Epithelial cell of proximal tubule (primary cell): ENCODE results near the gene MYOM3. TPM values are rescaled to one million over a fixed set of nuclear protein-coding genes. Genes with fewer than 3 reads are reported as not detected.

Experiments used
- DNase-seq: peaks from one replicate; pipeline ENCODE4 v3.0.0-alpha.2; 2011; ENCODE audit warnings: low read depth
- H3K4me3 ChIP-seq: 2 replicates; pipeline ENCODE4 v1.5.1; 2011; ENCODE audit warnings: low read depth, mild to moderate bottlenecking, low read length
- total RNA-seq: library from RNA; depleted of rRNA; stranded (reverse); fragments of >200 nt; gene quantifications from 2 replicates; pipeline ENCODE4 v1.2.3, GENCODE V29; 2015
- TF ChIP-seq, protein P1 (sequence below): conservative IDR thresholded peaks from 2 replicates; pipeline ENCODE4 v1.5.1; 2012; ENCODE audit warnings: low read depth, mild to moderate bottlenecking, low read length

Gene MYOM3
- total RNA-seq, 1 donor from 2014 or later, result 2.2 TPM

DNA sequence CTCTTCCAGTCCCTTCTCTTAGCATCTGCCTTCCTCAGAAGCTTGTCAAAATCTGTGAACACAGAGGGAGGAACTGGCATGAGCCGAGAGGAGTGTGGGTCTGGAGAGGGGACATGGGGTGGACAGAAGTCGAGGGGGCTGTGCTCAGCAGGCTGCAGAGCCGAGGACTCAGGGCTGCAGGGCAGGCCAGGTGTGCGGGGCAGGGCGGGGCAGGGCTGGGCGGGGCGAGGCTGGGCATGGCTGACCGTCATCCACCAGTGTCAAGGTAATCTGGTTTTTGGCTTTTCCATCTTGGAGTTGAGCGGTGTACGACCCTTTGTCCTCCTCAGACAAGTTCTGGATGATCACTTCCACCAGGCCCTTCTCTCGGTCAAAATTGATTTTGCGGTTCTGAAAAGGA, 44.0 kb downstream of the MYOM3 start:
- TF ChIP-seq, protein P1, sequence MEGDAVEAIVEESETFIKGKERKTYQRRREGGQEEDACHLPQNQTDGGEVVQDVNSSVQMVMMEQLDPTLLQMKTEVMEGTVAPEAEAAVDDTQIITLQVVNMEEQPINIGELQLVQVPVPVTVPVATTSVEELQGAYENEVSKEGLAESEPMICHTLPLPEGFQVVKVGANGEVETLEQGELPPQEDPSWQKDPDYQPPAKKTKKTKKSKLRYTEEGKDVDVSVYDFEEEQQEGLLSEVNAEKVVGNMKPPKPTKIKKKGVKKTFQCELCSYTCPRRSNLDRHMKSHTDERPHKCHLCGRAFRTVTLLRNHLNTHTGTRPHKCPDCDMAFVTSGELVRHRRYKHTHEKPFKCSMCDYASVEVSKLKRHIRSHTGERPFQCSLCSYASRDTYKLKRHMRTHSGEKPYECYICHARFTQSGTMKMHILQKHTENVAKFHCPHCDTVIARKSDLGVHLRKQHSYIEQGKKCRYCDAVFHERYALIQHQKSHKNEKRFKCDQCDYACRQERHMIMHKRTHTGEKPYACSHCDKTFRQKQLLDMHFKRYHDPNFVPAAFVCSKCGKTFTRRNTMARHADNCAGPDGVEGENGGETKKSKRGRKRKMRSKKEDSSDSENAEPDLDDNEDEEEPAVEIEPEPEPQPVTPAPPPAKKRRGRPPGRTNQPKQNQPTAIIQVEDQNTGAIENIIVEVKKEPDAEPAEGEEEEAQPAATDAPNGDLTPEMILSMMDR, result no peak
- no peak overlapping the region for H3K4me3 ChIP-seq
- DNase-seq, result no peak

DNA sequence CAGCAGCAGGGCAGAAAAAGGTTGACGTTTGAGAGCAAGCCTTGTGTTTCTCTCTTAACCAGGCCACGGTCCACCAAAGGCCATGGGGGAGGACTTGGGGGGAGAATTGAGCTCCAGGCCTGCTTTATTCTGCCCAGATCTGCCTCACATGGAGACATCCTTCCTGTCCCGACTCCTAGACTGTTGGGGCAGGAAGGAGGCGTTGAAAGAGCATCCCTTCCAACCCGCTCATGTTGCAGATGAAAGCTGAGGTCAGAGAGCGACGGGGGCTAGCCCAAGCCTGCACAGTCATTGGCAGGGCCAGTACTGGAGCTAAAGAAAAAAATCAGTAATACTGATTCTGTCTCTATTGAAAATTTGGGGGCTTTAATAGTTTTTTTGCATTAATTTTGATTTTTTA, 46.6 kb downstream of the MYOM3 start:
- TF ChIP-seq, protein P1, result no peak
- H3K4me3 ChIP-seq, result no peak overlapping the region
- no peak for DNase-seq

DNA sequence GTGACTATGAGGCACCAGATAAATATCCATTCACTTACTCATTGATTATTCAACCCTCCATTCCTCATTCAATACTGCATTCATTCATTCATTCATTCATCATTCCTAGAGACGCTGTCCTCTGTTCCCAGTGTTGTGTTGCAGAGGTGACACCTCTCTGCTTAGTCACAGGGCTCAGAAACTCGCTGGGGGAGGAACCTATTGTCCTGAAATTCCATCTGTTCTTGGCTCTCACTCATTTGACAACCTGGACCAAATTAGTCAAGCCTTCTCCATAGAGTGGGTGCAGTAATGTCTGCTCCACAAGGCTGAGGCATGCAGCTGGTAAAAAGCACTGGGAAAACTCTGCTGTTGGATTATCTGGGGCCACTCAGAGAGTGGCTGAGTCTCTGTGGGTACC, 49.7 kb downstream of the MYOM3 start:
- TF ChIP-seq, protein P1, result no peak
- H3K4me3 ChIP-seq, result no peak overlapping the region
- DNase-seq, result no peak

DNA sequence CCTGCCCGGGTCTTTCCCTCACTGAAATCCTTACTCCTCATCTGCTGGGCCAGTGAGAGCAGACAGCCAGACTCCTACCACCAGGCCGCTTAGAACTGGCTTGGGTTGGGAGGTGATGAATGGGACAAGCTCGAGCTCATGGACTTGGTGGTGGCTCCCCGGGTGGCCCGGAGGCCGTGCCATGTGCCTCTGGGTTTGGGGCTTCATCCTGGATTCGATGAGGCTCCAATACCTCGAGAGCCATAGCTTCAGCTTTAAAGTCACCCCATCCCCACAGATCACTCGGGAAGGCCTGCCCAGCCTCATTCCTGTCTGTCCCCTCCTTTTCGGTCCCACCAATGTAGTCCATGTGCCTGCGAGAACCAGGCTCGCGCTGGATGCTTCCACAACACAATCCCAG, 51.5 kb downstream of the MYOM3 start:
- no peak for DNase-seq
- TF ChIP-seq, protein P1, result no peak
- H3K4me3 ChIP-seq, result no peak overlapping the region

DNA sequence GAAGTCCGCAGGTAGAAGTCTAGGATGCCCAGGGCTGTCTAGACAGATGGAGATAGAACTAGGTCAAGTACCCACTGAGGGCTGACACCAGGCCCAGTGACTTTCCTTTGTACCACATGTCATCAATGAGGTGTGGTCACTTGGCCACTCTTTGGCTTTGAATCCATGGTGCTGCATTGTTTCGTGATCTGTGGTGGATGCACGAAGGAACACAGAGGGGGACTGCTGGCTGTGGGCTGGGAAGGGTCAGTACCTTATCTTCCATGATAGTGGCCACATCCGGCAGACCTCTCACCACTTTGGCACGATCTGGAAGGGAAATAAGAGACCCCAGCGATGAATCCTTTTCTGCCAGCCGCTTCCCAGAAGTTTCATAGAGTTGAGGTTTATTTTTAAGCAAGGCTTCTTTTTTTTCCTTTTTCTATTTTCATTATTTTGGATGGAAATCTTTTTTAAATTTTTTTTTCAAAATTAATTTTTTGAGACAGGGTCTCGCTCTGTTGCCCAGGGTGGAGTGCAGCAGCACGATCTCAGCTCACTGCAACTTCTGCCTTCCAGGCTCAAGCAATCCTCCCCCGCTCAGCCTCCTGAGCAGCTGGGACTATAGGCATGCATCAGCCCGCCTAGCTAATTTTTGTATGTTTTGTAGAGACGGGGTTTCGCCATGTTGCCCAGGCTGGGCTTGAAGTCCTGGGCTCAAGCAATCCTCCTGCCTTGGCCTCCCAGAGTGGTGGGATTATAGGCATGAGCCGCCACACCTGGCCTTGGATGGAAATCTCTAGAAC, 53.1 kb downstream of the MYOM3 start:
- no peak overlapping the region for H3K4me3 ChIP-seq
- no peak for DNase-seq
- TF ChIP-seq, protein P1, result no peak

DNA sequence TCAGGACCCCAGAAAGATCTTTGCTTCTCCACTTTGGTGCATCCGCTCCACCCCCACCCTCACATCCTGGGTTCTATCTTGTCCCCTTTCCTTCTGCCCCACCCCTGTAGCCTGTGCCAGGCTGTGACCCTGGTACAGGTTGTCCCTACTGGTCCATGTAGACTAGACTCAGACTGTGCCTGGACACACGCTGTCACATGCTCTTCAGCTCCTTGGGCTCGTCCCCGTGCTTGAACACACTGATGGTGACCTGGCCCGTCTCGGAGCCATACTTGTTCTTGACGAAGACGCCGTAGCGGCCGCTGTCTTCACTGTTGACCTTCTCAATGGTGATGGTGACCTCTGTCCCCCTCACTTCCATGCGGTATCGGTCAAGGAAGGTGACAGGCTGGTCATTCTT, 54.8 kb downstream of the MYOM3 start:
- DNase-seq, result no peak
- no peak overlapping the region for H3K4me3 ChIP-seq
- TF ChIP-seq, protein P1, result no peak

DNA sequence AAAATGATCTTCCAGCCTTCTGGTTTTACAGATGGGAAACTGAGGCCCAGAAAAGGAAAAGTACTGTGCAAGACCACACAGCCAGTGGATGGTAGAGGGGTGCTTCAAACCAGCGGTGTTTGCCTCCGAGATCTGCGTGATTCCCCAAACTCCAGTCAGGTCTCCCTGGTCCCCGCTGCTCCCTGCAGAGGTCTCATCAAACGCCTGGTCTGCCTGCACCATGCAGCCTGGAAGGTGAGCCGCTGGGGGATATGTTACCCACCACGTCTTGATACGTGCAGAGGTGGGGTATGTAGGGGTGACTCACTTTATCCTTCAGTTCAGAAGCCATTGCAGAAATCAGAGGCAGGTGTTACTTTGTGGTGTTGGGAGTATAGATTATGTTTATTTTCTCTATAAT, 56.3 kb downstream of the MYOM3 start:
- DNase-seq, result no peak
- TF ChIP-seq, protein P1, result no peak
- H3K4me3 ChIP-seq, result no peak overlapping the region
